OCI-LY7 (cell line): ENCODE data around the gene DUSP9. TPM values are rescaled to one million over a fixed set of nuclear protein-coding genes. Genes with fewer than 3 reads are reported as not detected.

Source experiments
- BruUV-seq: library from RNA; stranded (reverse); fragments of 400-500 nt; replicated peaks from 2 replicates; lab custom pipeline; 2021; lab: Mats Ljungman, UMichigan
- CTCF ChIA-PET: fragments of 300-600 bp; sonication (Branson Sonifier 250); formaldehyde crosslinking; loops from one replicate; lab custom pipeline; 2022; ENCODE audit warnings: antibody characterized with exemption; ENCODE audit not compliant: unreplicated experiment; lab: Charles Lee
- POLR2A ChIA-PET: fragments of 300-600 bp; sonication (Branson Sonifier 250); formaldehyde crosslinking; loops from one replicate; lab custom pipeline; 2022; ENCODE audit warnings: antibody characterized with exemption; lab: Charles Lee
- DNase-seq: peaks from one replicate; pipeline ENCODE4 v3.0.0-alpha.2; 2015; ENCODE audit warnings: low spot score
- H2AFZ ChIP-seq: fragments of 200-600 bp; sonication (generic), shearing (Covaris generic); 2 replicates; pipeline ENCODE4 v1.6.1; 2014; ENCODE audit warnings: mild to moderate bottlenecking, antibody characterized with exemption, low read length, moderate library complexity
- H3K27ac ChIP-seq: fragments of 200-600 bp; sonication (generic); 2 replicates; pipeline ENCODE4 v1.5.1; 2014; ENCODE audit warnings: mixed run types, low read depth, mild to moderate bottlenecking, moderate library complexity, low read length, inconsistent platforms; ENCODE audit not compliant: poor library complexity, severe bottlenecking
- H3K36me3 ChIP-seq: fragments of 200-600 bp; sonication (generic); 2 replicates; pipeline ENCODE4 v1.6.1; 2014; ENCODE audit warnings: mild to moderate bottlenecking, antibody characterized with exemption, low read length, moderate library complexity, mixed read lengths; ENCODE audit not compliant: insufficient read depth
- H3K4me1 ChIP-seq: fragments of 200-600 bp; sonication (generic); 2 replicates; pipeline ENCODE4 v1.5.1; 2014; ENCODE audit warnings: mild to moderate bottlenecking, low read length; ENCODE audit not compliant: insufficient read depth, poor library complexity, severe bottlenecking
- H3K4me2 ChIP-seq: fragments of 200-600 bp; sonication (generic); 2 replicates; pipeline ENCODE4 v1.6.1; 2014; ENCODE audit warnings: mild to moderate bottlenecking, low read length
- H3K4me3 ChIP-seq: fragments of 200-600 bp; sonication (generic); 2 replicates; pipeline ENCODE4 v1.5.1; 2014; ENCODE audit warnings: mild to moderate bottlenecking, low read depth, low read length; ENCODE audit not compliant: poor library complexity, severe bottlenecking
- H3K79me2 ChIP-seq: fragments of 200-600 bp; sonication (generic); 2 replicates; pipeline ENCODE4 v1.6.1; 2016; ENCODE audit warnings: low read depth, mild to moderate bottlenecking, low read length, moderate library complexity, mixed read lengths; ENCODE audit not compliant: insufficient read depth
- H3K9me2 ChIP-seq: fragments of 200-600 bp; sonication (generic); 2 replicates; pipeline ENCODE4 v1.6.1; 2016; ENCODE audit warnings: mild to moderate bottlenecking, low read length, mixed read lengths; ENCODE audit not compliant: insufficient read depth
- H3K9me3 ChIP-seq: fragments of 200-600 bp; sonication (generic); 2 replicates; pipeline ENCODE4 v1.6.1; 2014; ENCODE audit warnings: mild to moderate bottlenecking, mixed run types, low read length, mixed read lengths
- H4K20me1 ChIP-seq: fragments of 200-600 bp; sonication (generic); 2 replicates; pipeline ENCODE4 v1.6.1; 2014; ENCODE audit warnings: mild to moderate bottlenecking, antibody characterized with exemption, low read length, moderate library complexity, mixed read lengths; ENCODE audit not compliant: insufficient read depth
- EZH2phosphoT487 ChIP-seq: fragments of 200-600 bp; sonication (generic); IDR thresholded peaks from 2 replicates; pipeline ENCODE4 v1.6.1; 2018; ENCODE audit warnings: low read depth, borderline replicate concordance, mild to moderate bottlenecking, mixed run types, antibody characterized with exemption, low read length, moderate library complexity, mixed read lengths
- intact Hi-C: fragments of 100-400 bp; cut with micrococcal nuclease; formaldehyde crosslinking; loops from one replicate; pipeline ENCODE4 v1.10.0; 2022; ENCODE audit not compliant: unreplicated experiment
- total RNA-seq, 2 experiments: library from RNA; depleted of rRNA in 1 of 2; stranded (reverse); fragments of >200 nt in 1 of 2; shearing (Covaris generic) in 1 of 2; gene quantifications; 2 replicates each; pipeline ENCODE4 v1.2.3, GENCODE V29; 2014 to 2022
- TF ChIP-seq, protein P1 (sequence below): fragments of 200-600 bp; sonication (generic); conservative IDR thresholded peaks from 2 replicates; pipeline ENCODE4 v1.5.1; 2014; ENCODE audit warnings: mild to moderate bottlenecking, antibody characterized with exemption, low read length, moderate library complexity, mixed read lengths

Gene DUSP9
- total RNA-seq, 2 experiments from 2014 or later: not detected

DNA sequence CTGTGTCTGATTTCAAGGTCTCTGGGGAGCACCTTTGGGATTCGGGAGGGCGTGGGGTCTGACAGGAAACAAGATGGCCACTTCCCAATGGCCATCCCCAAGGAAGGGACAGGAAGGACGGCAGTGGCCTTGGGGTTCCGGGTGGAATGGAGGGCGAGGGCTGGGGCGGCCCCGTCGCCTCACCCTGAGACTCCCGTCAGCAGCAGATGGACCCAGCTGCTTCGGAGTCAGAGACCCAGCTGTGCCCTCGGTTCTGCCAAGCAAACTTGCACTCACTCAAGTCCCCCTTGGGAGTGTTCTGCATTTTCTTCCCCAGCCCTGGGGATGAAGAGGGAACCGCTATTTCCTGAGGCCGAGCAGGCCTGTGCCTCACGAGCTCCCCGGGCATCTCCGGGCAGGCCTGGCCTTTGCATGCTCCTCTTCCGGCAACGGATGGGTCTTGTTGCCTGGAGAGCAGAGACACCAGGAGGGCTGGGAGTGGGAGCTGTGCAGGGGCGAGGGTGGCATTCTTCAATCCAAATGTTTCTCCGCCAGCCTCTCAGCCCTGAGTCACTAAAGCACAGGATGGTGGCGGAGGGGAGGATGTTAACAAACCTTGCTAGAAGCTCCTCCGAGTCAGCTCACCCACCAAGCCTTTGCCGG lies 6.8 kb upstream of the DUSP9 start:
- no peaks in the 10 kb centered on the region for H3K4me1 ChIP-seq
- no peak overlapping the region for H3K27ac ChIP-seq
- POLR2A ChIA-PET: no interaction called here
- H2AFZ ChIP-seq: no peak overlapping the region
- intact Hi-C loops: no loop called here
- no peaks in the 10 kb centered on the region for H3K9me2 ChIP-seq
- TF ChIP-seq, protein P1, sequence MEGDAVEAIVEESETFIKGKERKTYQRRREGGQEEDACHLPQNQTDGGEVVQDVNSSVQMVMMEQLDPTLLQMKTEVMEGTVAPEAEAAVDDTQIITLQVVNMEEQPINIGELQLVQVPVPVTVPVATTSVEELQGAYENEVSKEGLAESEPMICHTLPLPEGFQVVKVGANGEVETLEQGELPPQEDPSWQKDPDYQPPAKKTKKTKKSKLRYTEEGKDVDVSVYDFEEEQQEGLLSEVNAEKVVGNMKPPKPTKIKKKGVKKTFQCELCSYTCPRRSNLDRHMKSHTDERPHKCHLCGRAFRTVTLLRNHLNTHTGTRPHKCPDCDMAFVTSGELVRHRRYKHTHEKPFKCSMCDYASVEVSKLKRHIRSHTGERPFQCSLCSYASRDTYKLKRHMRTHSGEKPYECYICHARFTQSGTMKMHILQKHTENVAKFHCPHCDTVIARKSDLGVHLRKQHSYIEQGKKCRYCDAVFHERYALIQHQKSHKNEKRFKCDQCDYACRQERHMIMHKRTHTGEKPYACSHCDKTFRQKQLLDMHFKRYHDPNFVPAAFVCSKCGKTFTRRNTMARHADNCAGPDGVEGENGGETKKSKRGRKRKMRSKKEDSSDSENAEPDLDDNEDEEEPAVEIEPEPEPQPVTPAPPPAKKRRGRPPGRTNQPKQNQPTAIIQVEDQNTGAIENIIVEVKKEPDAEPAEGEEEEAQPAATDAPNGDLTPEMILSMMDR: no peak
- TF ChIP-seq EZH2phosphoT487: no peak
- H4K20me1 ChIP-seq: no peaks in the 10 kb centered on the region
- no peaks in the 10 kb centered on the region for H3K9me3 ChIP-seq
- no peak overlapping the region for H3K4me2 ChIP-seq
- CTCF ChIA-PET: no interaction called here
- DNase-seq: no peak
- H3K4me3 ChIP-seq: no peak overlapping the region
- BruUV-seq: no TSS peak
- H3K36me3 ChIP-seq: no peaks in the 10 kb centered on the region
- H3K79me2 ChIP-seq: no peaks in the 10 kb centered on the region

DNA sequence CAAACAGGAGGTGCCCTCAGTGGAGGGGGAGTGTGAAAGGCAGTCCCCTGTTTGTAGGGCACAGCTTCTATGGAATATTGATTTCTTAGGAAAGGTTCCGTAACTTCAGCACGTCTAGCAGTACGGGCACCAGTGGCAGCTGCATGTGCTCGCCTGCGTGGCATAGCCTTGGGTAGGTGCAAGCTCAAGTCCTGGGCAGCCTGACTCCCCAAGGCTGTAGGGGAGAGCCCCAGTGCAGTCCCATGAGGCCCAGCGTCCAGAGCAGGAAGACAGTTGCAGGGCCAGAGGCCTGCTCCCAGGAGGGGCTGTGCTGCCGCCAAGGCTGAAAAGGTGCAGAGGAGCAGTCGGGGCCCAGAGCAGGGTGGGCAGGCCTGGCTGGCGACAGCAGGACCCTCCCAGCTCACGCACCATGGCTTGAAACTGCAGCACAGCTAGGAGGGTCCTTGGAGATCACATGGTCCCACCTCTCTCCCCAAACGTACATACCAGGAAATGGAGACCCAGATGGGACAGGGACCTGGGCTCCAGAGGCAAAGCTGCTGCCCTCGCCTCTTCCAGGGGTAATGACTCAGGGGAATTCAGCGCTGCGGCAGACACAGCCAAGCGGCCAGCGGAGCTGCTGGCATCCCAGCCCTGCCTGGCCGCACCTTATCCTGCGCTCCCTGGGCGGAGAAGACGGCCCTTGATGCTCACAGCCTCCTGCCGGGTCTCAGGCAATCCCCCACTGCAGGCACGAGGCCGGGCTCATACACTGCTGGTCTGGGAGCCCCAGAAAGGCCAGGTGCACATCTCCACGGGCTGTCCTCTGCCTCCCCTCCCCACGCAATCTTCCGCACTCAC lies 6.0 kb upstream of the DUSP9 start:
- Histone ChIP-seq H3K27ac (no peak overlapping the region), H3K9me3 (no peaks in the 10 kb centered on the region), H3K4me1 (no peaks in the 10 kb centered on the region), H4K20me1 (no peaks in the 10 kb centered on the region), H3K9me2 (no peaks in the 10 kb centered on the region), H3K36me3 (no peaks in the 10 kb centered on the region), H3K79me2 (no peaks in the 10 kb centered on the region), H3K4me2 (no peak overlapping the region), H2AFZ (no peak overlapping the region), H3K4me3 (no peak overlapping the region)
- ChIA-PET POLR2A (no interaction called here), CTCF (no interaction called here)
- TF ChIP-seq, protein P1: no peak
- no peak for TF ChIP-seq EZH2phosphoT487
- DNase-seq: no peak
- intact Hi-C loops: no loop called here
- no TSS peak for BruUV-seq

DNA sequence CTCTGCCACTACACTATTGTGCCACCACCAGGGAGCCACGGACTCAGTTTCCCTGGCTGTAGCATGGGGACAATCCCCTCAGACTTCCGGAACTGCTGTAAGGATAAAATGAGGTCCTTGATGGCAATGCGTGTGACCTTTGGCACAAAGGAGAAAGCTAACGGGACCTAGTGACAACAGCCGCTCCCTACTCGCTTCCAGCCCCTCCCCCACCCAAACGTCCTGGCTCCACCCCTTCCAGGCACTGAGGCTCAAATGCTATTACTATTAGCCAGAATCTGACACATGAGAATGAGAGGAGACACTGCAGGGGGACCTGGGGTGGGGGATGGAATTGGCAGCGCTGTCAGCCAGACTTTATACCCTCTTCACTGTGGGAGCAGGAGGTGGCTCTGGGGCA lies 5.4 kb upstream of the DUSP9 start:
- H3K4me3 ChIP-seq: no peak overlapping the region

More for the DNA sequence above, 5.4 kb upstream of the DUSP9 start:
- intact Hi-C loops: no loop called here
- POLR2A ChIA-PET: no interaction called here
- CTCF ChIA-PET: no interaction called here
- Histone ChIP-seq H3K9me3 (no peaks in the 10 kb centered on the region), H4K20me1 (no peaks in the 10 kb centered on the region), H3K36me3 (no peaks in the 10 kb centered on the region), H3K9me2 (no peaks in the 10 kb centered on the region), H2AFZ (no peak overlapping the region), H3K27ac (no peak overlapping the region), H3K79me2 (no peaks in the 10 kb centered on the region), H3K4me1 (no peaks in the 10 kb centered on the region), H3K4me2 (no peak overlapping the region)
- TF ChIP-seq, protein P1: no peak
- TF ChIP-seq EZH2phosphoT487: no peak
- no TSS peak for BruUV-seq
- no peak for DNase-seq
